ENCODE measurements around the gene TMEM114.

DNA sequence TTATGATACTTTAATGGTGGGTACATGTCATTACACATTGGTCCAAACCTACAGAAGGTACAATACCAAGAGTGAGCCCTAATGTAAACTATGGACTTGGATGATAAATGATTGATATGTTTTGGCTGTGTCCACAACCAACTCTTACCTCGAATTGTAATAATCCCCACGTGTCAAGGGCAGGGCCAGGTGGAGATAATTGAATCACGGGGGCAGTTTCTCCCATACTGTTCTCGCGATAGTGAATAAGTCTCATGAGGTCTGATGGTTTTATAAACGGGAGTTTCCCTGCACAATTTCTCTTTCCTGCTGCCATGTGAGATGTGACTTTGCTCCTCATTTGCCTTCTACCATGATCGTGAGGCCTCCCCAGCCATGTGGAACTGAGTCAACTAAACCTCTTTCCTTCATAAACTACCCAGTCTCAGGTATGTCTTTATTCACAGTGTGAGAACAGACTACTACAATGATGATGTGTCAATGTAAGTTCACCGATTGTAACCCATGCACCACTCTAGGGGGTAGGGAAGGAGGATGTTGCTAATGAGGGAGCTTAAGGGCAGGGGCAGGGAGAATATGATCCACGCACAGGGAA lies 24.2 kb upstream of the TMEM114 start:
- no peak for TF ChIP-seq CTCF (IDR thresholded peaks at IDR 0.05)
- TF ChIP-seq ZFX (IDR thresholded peaks at IDR 0.05; ENCODE audit: borderline replicate concordance): no peak
